Measurements from ENCODE around the gene SLC12A2.

DNA sequence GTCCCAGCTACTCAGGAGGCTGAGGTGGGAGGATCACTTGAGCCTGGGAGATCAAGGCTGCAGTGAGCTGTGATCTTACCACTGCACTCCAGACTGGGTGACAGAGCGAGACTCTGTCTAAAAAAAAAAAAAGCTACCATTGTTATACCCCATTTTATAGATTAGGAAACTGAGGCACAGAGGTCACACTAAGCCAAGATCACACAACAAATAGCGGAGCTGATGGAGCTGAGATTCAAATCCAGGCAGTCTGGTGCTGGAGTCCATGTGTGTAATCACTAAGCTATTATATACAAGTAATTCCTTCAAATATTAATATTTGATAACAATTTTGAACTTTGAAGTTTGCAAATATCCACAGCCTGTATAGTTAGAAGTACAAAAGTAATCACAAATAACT lies 6.0 kb upstream of the SLC12A2 start:
- no peak for TF ChIP-seq POLR2A (IDR thresholded peaks at IDR 0.05)
- TF ChIP-seq, protein P1, sequence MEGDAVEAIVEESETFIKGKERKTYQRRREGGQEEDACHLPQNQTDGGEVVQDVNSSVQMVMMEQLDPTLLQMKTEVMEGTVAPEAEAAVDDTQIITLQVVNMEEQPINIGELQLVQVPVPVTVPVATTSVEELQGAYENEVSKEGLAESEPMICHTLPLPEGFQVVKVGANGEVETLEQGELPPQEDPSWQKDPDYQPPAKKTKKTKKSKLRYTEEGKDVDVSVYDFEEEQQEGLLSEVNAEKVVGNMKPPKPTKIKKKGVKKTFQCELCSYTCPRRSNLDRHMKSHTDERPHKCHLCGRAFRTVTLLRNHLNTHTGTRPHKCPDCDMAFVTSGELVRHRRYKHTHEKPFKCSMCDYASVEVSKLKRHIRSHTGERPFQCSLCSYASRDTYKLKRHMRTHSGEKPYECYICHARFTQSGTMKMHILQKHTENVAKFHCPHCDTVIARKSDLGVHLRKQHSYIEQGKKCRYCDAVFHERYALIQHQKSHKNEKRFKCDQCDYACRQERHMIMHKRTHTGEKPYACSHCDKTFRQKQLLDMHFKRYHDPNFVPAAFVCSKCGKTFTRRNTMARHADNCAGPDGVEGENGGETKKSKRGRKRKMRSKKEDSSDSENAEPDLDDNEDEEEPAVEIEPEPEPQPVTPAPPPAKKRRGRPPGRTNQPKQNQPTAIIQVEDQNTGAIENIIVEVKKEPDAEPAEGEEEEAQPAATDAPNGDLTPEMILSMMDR (IDR thresholded peaks at IDR 0.05), result no peak

Measured in uterus (tissue), 2 donors.